Heart left ventricle (tissue), 16 donors: ENCODE data around the gene EMC9. TPM values are rescaled to one million over a fixed set of nuclear protein-coding genes. Genes with fewer than 3 reads are reported as not detected.

Experiments
- ATAC-seq, 4 donors: fragments of 200-7000 bp; cut with Tn5 transposase; one replicate each; pipeline ENCODE4 v1.9.1; 2020 to 2022; ENCODE audit warnings: moderate library complexity in 4 of 4, mild to moderate bottlenecking in 3 of 4, moderate number of reproducible peaks in 1 of 4
- DNase-seq, 5 donors: peaks; one replicate each; pipeline ENCODE4 v3.0.0-alpha.2; 2020
- H3K27ac ChIP-seq, 12 donors: fragments of 200-600 bp; sonication (generic) in 4 of 12; one replicate each; pipeline versions ENCODE4 v1.5.0 to v1.8.0; 2016 to 2022; ENCODE audit warnings: mild to moderate bottlenecking in 2 of 12
- H3K27me3 ChIP-seq, 9 donors: fragments of 200-600 bp; sonication (generic) in 2 of 9; one replicate each; pipeline versions ENCODE4 v1.5.1 to v1.8.0; 2016 to 2022; ENCODE audit warnings: mild to moderate bottlenecking in 3 of 9
- H3K36me3 ChIP-seq, 9 donors: fragments of 200-600 bp; sonication (generic) in 2 of 9; one replicate each; pipeline versions ENCODE4 v1.5.0 to v1.8.0; 2018 to 2022; ENCODE audit warnings: mild to moderate bottlenecking in 2 of 9
- H3K4me1 ChIP-seq, 12 donors: fragments of 200-600 bp; sonication (generic) in 4 of 12; one replicate each; pipeline versions ENCODE4 v1.5.0 to v1.8.0; 2016 to 2022; ENCODE audit warnings: mild to moderate bottlenecking in 3 of 12
- H3K4me3 ChIP-seq, 12 donors: fragments of 200-600 bp; sonication (generic) in 4 of 12; one replicate each; pipeline versions ENCODE4 v1.5.0 to v1.8.0; 2017 to 2022; ENCODE audit warnings: mild to moderate bottlenecking in 9 of 12, moderate library complexity in 4 of 12
- H3K9me3 ChIP-seq, 12 donors: fragments of 200-600 bp; sonication (generic) in 4 of 12; one replicate each; pipeline versions ENCODE4 v1.5.0 to v1.8.0; 2016 to 2022; ENCODE audit warnings: mild to moderate bottlenecking in 1 of 12
- CTCF ChIP-seq, 12 donors: fragments of 200-600 bp; sonication (generic) in 4 of 12; IDR thresholded peaks; one replicate each; pipeline versions ENCODE4 v1.5.0 to v1.8.0; 2018 to 2022; ENCODE audit warnings: antibody characterized with exemption in 12 of 12, mild to moderate bottlenecking in 5 of 12
- POLR2A ChIP-seq, 2 donors: fragments of 450-650 bp; IDR thresholded peaks; one replicate each; pipeline ENCODE4 v1.6.1; 2017; ENCODE audit warnings: antibody characterized with exemption in 2 of 2, mild to moderate bottlenecking in 2 of 2, moderate library complexity in 2 of 2
- WGBS, 4 donors: extraction: QIAGEN DNeasy Blood & Tissue Kit in 2 of 4; methylation state at CpG; one replicate each; pipeline versions ENCODE4 v1.1.5 to v1.1.7; 2013 to 2018; 5-methylcytosine and 5-hydroxymethylcytosine counted together
- intact Hi-C, 10 donors: fragments of 100-400 bp; cut with DNase I; formaldehyde crosslinking; loops; one replicate each; pipeline versions ENCODE4 v1.11.1 to v1.14.2; 2022
- polyA plus RNA-seq, 2 donors: library from polyadenylated mRNA; stranded (reverse); fragments of 200-250 nt; gene quantifications; one replicate each; pipeline ENCODE4 v1.2.3, GENCODE V29; 2013
- total RNA-seq, 9 donors: library from RNA; depleted of rRNA in 2 of 9; stranded (reverse); fragments of >200 nt in 2 of 9; fragmentation: NEBNext Ultra II Directional in 3 of 9; extraction: Animal tissue kit (Norgen Biotek cat#: 25700) in 3 of 9; gene quantifications; one replicate each; pipeline versions ENCODE4 v1.1.0 to v1.2.4, GENCODE V29; 2016 to 2023
- donor health status: ischemic (EF 13 %, LVEDD 7.1; RV severe dilation, severe dysfunction).
- donor health status: healthy with polysubstance abuse.
- donor health status: DM: no; HTN: yes; CAD: no.
- donor health status: DM: no; HTN: no; CAD: no.
- donor health status: ischemic (EF 25% LVEDD 6.9; RV normal size, moderate dysfunction).
- donor health status: ischemic (EF 25% LVEDD 5.7; RV mildly dilated, moderate dysfunction).
- donor health status: healthy.
- donor health status: DM: yes; HTN: yes; CAD: no.
- donor health status: ischemic (EF 35%, LVEDD 5.7; RV mildly dilated, moderate dysfunction).
- donor health status: nonischemic (EF 11% LVEDD 7.7; RV severe dilation, severe dysfunction).
- donor health status: DM: yes; HTN: yes; CAD: no.
- donor health status: PGD.
- donor health status: ischemic (EF 29% LVEDD 5.4; RV normal size, mild dysfunction).
- donor health status: nonischemic (EF 23%, LVEDD 6.1; RV moderate dilation, normal function).

The EMC9 gene
- total and polyA plus RNA-seq, 11 donors, result 9.6 to 30.6 (median 15.2) TPM

- H3K4me1 ChIP-seq, result peaks cover 0 to 20% (median 15%) of the 10 kb centered on the region in 12 donors
- H3K4me3 ChIP-seq, result no peak overlapping the region
- no peak overlapping the region for H3K27ac ChIP-seq
- H3K9me3 ChIP-seq, result no peaks in the 10 kb centered on the region
- H3K36me3 ChIP-seq, result peaks cover 0 to 30% (median 24%) of the 10 kb centered on the region in 9 donors
- intact Hi-C loops, result no loop called here
- DNase-seq, result no peak
- TF ChIP-seq CTCF (IDR thresholded peaks at IDR 0.05), result no peak
- no peak for TF ChIP-seq POLR2A (IDR thresholded peaks at IDR 0.05)
- H3K27me3 ChIP-seq, result no peaks in the 10 kb centered on the region
- no peak for ATAC-seq
Observed at GRCh38 chr14:24126939-24127338, 14.5 kb downstream of the EMC9 start.

- peak in 2 of 4 donors; percentile 16 to 21 for ATAC-seq
Observed at GRCh38 chr14:24123424-24124417, 17.7 kb downstream of the EMC9 start.

GRCh38 chr14:24122898-24123297 lies 18.5 kb downstream of the EMC9 start:
- no peak overlapping the region for H3K27ac ChIP-seq
- ATAC-seq (peak in 2 of 4 donors; percentile 15 to 20), DNase-seq (no peak)
- H3K4me3 ChIP-seq, result no peak overlapping the region
- 68 to 89% (median 78%) methylated on average over 4 to 8 of the region's 8 CpGs for WGBS, 4 donors
- intact Hi-C loops, result no loop called here
- no peaks in the 10 kb centered on the region for H3K9me3 ChIP-seq
- no peaks in the 10 kb centered on the region for H3K4me1 ChIP-seq
- H3K36me3 ChIP-seq, result peaks cover 0 to 71% (median 64%) of the 10 kb centered on the region in 9 donors
- H3K27me3 ChIP-seq, result no peaks in the 10 kb centered on the region
- TF ChIP-seq POLR2A (IDR thresholded peaks at IDR 0.05) (no peak), CTCF (IDR thresholded peaks at IDR 0.05) (no peak)

More at GRCh38 chr14:24123424-24124417, 17.7 kb downstream of the EMC9 start:
- no peaks in the 10 kb centered on the region for H3K4me1 ChIP-seq
- TF ChIP-seq CTCF (IDR thresholded peaks at IDR 0.05) (no peak), POLR2A (IDR thresholded peaks at IDR 0.05) (no peak)
- H3K27me3 ChIP-seq, result no peaks in the 10 kb centered on the region
- intact Hi-C loops, result no loop called here
- no peak overlapping the region for H3K4me3 ChIP-seq
- H3K27ac ChIP-seq, result no peak overlapping the region
- H3K36me3 ChIP-seq, result peaks cover 0 to 63% (median 56%) of the 10 kb centered on the region in 9 donors
- DNase-seq, result no peak
- 75 to 86% (median 83%) methylated on average over 9 of the region's 9 CpGs for WGBS, 4 donors
- no peaks in the 10 kb centered on the region for H3K9me3 ChIP-seq

- no peak for DNase-seq
- H3K4me3 ChIP-seq, result no peak overlapping the region
- TF ChIP-seq CTCF (IDR thresholded peaks at IDR 0.05), result no peak
- TF ChIP-seq POLR2A (IDR thresholded peaks at IDR 0.05), result no peak
- H3K36me3 ChIP-seq, result peaks cover 0 to 76% (median 69%) of the 10 kb centered on the region in 9 donors
- intact Hi-C loops, result no loop called here
- no peaks in the 10 kb centered on the region for H3K9me3 ChIP-seq
- H3K27me3 ChIP-seq, result no peaks in the 10 kb centered on the region
- ATAC-seq, result no peak
- H3K27ac ChIP-seq, result no peak overlapping the region
- peaks cover 0 to 2% (median 0%) of the 10 kb centered on the region in 12 donors for H3K4me1 ChIP-seq
- 92 to 98% (median 95%) methylated on average over 4 of the region's 4 CpGs for WGBS, 4 donors
Observed at GRCh38 chr14:24122416-24122815, 19.0 kb downstream of the EMC9 start.
